ENCODE data around the gene P2RX3.
A peak's percentile ranks its signal among the peaks of the same experiment; 100 is the strongest.
"Not testable (repeated sequence)": the region's sequence is repeated elsewhere in the genome, so short reads cannot be mapped to it uniquely, and the experiment has no call there.

Gene P2RX3

DNA sequence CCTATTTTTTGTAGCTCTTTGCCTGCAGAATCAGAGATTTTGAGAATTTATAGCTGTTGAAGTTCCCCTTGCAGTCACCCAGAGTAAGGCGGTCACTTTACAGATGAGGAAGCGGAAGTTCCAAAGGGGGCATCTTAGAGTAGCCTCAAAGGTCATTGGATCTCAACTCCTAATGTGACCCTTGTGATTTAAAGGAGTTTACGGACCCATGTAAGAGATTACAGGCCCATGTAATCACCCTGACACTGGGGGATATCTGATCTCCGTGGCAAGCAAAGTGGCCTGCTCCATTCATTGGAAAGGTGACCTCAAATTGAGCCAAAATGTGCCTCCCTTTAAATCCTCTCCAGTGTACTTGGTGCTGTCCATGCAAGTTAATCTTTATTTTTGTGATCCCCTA is 15.7 kb downstream of the P2RX3 start:
- DNase-seq, result no peak

DNA sequence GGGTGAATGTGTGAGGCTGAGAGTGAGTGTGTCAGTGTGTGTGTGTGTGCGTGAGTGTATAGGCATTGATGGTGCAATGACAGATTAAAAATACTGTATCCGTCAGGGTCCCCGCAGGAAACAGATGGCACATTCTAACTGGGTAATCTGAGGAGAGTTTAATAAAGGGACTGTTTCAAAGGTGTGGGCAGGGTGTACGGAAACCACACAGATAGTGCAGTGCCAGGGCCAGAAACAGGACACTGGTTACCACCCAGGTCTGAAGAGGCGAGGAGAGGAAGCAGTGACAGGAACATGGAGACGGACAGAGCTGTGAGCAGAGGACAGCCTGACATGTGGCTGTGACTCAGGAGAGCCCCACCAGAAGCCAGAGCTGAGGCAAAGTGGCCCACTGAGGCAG is 16.5 kb downstream of the P2RX3 start:
- no peak for DNase-seq

DNA sequence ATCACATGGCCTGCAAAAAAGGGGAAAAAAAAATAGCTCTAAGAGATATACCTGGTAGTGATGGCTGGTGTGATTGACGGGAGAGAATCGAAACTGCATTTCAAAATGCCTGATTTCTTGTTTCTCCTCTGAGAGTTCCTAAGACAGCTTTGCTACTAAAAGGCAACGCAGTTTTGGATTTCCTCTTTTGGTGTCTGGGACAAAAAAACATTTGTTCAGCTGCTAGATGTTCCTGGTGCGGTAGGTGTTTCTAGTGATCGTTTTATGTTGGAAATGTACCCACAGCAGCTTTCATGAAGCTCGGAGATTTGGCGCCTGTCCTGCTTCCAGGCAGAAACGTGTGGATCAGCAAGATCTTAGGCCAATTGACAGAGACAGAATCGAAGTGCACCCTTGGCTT is 18.1 kb downstream of the P2RX3 start:
- no peak for DNase-seq

DNA sequence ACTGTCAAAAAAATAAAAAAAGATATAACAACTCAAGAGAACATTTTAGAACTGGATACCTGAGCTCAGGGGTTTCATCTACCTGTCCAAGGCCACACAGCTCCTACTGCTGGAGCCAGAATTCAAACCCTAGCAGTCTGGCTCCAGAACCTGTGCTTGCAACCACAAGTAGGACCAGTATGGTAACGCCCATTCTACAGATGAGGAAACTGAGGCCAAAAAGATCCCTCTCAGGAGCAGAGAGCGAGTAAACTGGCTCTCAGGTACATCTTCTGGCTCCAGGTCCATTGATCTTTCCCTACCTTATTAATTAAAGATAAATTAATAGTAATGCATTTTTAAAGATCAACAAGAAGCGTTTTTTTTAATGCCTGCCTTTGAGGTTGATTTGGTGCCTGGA is 19.2 kb downstream of the P2RX3 start:
- DNase-seq, result no peak

DNA sequence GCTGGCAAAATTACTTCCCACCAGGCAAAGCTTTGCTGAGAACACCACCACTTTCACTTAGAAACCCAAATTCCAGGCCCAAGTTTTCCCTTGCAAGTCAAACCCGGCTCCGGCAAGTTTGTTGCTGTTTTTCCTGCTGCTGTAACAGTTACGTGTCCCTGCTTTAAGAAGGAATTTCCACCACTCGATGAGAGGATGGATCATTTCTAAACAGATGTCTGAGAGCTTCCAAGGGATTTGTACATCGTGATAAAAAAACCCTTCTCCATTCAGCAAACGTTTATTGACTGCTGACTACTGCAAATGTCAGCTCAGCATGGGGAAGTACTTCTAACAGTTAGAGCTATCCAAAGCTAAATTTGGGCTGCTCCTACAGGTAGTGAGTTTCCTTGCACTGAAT is 19.7 kb downstream of the P2RX3 start:
- no peak for DNase-seq

DNA sequence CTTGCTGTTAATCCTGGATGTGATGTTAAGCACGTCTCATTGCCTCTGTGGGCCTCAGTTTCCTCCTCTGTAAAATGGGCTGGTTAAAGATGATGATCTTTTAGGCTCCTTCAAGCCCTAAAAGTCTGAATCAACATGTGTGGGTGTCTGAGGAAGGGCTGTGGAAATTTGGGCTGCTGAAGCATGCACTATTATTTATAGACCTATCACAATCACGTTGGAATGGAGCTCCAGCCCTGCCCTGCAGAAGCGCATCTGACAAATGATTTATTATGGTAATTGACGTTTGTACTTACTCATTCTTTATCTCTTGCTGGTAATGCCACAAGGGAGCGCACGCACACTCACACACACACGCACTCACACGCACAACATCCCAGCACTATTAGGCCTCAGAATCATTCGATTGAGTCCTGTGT is 20.4 kb downstream of the P2RX3 start:
- DNase-seq, result no peak

DNA sequence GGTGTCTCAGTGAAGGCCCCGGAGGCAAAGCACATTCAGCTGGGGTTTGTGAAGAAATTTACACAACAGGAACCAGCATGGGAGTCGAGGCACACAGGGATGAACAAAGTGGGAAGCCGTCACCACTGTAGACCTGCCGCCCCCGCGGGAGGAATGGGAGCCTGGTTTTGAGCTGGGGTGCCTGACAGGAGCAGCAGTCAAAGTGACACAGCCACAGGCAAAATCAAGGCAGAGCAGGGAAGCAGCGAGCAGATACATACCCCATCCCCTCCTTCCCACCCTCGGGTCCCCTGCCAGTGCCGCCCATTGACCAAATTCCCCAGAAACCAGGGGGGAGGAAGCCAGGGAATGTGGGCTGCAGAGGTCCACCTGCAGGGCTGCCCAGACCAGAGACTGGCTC is 20.8 kb downstream of the P2RX3 start:
- DNase-seq, result no peak

DNA sequence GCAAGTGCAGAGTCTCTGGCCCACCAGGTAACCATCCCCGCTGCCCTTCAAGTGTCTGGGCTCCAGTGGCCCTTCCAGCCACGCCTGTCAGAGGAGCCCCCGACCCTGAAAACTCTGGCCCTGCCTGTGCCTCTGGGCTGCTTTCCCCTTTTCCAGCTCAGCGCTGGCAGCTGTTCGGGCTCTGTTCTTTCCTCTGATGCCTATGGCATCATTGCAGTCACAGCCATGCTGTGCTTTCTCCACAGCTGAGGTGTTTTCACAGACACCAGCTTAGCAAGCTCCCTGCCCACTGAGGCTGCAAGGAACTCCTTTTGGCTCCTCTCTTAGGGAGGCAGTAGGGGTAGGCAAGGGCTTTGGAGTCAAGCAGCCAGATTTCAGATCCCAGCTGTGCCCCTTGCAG is 21.2 kb downstream of the P2RX3 start:
- no peak for DNase-seq

DNA sequence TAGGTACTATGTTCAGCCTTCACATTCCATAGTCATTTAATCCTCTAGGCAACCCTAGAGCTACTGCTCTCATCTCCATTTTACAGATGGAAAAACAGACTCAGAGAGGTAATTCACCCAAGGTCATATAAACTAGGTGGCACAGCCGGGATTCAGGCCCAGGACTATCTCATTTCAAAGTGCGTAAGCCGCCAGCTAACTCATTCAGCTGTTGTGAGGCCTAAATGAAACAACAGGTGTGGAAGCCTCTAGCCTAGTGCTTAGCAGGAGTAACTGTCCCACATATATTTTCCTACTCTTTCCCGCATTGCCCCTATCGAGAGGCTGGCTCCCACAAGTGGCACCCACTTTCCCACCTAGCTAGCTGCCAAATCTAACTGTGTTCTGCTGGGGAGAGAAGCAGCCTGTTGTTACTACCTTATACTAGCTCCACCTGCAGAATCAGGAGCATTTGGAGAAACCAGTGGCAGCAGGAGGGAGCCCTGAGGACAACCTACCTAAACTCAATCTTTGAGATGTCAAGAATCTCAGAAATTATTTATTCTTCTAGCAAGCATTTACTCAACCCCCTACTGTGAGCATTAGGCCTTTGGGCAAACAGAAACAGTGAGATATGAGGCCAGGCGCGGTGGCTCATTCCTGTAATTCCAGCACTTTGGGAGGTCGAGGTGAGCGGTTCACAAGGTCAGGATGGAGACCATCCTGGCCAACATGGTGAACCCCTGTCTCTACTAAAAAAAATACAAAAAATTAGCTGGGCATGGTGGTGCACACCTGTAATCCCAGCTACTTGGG is 21.9 kb downstream of the P2RX3 start:
- no peak for DNase-seq

DNA sequence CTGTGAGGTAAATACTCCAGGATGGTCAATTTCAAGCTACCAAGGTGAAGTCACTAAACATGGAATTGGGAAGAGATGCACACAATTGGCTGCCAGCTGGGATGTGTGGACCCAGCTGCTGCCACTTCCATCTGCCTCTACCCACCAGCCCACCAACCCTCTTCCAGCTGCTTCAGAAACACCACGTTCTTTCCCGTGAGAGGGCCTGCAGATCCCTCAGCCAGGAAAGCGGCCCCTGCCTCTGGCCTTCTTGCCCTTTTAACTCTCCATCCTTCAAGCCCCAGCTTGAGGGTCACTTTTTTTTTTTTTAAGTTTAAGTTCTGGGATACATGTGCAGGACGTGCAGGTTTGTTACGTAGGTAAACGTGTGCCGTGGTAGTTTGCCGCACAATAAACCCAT is 22.8 kb downstream of the P2RX3 start:
- DNase-seq, result no peak

DNA sequence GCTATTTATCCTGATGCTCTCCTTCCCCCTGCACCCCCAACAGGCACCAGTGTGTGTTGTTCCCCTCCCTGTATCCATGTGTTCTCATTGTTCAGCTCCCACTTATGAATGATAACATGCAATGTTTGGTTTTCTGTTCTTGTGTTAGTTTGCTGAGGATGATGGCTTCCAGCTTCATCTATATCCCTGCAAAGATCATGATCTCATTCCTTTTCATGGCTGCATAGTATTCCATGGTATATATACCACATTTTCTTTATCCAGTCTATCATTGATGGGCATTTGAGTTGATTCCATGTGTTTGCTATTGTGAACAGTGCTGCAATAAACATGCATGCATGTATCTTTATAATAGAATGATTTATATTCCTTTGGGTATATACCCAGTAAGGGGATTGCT is 23.3 kb downstream of the P2RX3 start:
- not testable (repeated sequence) for DNase-seq

DNA sequence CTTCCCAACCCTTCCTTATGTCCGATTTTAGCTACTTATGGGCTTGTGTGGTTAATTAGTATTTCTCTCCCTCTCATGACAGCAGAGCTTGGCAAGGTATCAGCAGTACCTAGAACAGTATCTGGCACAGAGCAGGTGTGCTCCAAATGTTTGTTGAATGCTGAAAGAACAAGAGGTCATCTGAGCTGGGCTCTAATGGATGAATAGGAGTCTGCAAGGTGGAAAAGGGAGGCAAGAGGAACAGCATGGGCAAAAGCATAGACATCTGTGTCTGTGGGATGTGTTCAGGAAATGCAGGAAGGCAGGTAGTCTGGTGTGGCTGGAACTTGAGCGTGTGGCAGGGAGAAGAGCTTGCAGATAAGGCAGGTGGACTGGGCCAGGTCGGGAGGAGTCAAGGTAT is 23.8 kb downstream of the P2RX3 start:
- no peak for DNase-seq

DNA sequence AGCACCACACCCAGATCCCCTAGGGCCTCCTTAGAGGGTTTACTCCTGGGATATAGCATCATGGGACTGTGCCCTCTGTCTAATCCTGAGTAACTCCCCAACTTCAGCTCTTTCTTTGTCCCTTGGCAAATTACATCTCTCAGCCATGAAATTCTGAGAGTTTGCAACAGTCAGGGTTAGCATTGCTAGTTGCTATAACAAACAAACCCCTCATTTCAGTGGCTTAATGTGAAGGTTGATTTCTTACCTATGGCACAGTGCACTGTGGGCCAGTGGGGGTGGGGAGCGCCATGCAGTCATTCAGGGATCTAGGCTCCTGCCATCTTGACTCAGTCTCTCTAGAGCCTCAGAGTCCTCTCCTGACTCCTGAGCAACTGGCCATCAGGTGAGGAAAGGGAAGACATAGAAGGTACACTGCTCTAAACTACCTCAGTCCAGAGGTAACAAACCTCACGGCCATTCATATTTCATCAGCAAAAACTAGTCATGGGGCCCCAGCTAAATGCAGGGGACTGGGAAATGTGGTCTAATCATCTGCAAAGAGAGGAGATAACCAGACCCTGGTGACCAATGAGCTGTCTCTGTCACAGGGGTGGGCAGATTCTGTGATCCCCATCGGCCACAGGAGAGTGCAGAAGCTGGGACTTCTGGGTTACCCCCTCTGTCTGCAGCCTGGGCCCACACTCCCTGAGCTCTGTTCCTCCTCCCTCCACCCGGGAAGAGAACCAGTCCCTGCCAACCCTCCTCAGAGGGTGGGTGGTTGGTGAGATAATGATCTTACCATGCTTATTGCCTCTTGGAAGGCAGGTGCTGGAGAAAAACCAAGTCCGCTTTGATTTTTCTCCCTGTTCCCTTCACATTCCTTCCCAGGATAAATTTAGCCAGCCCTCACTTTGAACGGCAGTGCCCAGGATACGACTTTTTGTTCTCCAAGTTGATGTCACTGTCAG is 25.3 kb downstream of the P2RX3 start:
- no peak for DNase-seq

DNA sequence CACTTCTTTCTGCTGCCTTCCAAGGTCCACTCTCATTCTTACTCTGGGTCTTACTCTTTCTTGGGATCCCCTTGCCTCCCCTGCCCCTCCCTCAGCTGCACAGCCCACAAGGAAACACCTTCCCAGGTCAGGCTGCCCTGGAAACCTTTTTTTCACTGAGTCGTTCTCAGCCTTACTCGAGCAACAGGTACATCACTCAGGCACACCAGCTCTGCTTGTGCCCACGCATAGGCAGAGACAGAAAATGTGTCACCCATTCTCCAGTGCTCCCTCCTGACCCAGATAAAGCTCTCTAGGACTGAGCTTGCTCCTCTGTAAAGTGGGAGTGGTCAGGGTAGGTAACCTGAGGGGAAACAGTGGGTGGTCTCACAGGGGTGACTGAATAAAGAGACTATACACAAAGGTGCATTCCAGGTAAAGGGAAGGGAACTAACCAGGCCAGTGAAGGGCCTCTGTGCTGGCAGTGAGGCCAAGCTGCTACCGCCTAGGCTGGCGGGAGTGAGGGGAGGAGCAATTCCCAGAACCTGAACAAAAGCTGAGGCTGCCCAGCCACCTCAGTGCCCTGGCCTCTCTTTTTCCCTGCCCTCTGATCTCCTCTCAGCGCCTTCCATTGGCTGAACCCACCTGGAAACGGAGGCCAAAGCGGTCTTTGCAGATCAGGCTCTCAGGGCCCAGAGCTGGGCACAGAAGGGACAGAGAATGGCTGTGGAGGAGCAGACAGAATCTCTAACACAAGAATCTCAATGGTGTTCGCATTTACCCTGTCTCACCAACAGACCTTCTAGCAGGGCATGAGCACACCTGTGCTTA is 26.9 kb downstream of the P2RX3 start:
- DNase-seq, result no peak

DNA sequence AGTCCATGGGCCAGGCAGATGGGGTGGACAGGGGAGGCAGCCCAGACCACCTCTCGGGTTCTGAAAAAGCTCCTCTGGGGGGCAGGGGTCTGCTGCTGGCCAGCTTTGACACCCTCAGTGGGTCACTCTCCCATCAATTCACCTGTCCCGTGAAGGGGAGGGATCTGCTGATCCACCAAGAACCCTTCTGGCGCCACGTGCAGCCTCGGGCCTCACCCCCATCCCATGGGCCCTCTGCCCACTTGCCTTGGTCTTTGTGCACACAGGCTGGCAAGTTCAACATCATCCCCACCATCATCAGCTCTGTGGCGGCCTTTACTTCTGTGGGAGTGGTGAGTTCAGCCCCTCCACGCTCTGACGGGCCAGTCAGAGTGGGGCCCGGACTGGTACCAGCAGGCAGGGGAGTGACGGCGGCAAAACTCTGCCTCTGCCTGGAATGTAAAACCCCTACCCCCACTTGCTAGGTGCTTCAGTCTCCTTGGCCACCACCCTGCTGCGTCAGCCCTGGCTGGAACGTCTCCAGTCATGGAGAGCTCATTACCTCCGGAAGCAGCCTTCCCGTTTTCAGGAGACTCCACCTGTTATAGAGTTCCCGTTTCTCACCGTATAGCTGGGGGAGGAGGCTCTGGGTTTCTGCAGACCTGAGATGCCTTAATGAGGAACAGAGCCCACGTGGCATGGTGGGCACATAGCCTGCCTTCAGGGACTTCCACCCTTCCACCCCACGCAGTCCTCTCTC is 30.1 kb downstream of the P2RX3 start:
- DNase-seq, result no peak

DNA sequence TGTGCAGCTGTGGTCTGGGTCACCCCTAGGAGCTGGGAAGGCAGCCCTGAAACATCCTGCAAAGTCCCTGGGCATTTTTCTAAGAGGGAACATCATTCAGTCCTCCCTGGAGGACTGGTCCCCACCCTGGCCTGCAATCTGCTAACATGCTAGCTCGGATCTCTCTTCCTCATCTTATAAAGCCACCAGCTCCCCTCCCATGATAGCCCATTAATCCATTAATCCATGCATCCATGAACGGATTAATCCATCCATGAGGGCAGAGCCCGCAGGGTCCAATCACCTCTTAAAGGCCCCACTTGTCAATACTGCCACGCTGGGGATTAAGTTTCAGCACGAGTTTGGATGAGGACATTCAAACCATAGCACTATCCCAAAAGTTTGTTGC is 30.7 kb downstream of the P2RX3 start:
- DNase-seq, result no peak

DNA sequence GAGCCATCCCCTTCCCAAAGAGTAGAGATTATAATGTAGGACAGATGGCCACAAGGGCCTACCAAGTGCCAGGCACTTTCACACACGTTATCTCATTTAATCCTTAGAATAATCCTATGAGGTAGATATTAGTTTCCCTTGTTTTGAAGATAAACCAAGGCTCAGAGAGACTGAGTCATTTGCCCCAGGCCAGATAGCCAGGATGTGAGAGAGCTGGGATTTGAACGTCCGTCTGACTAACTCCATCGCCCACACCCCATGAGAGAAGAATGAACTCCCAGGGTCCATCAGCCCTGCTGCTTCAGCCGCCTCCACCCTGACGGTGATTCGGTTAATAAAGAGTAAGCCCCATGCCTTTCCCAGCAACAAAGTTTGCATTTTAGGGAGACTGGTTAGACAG is 32.1 kb downstream of the P2RX3 start:
- peak; percentile 91 for DNase-seq

DNA sequence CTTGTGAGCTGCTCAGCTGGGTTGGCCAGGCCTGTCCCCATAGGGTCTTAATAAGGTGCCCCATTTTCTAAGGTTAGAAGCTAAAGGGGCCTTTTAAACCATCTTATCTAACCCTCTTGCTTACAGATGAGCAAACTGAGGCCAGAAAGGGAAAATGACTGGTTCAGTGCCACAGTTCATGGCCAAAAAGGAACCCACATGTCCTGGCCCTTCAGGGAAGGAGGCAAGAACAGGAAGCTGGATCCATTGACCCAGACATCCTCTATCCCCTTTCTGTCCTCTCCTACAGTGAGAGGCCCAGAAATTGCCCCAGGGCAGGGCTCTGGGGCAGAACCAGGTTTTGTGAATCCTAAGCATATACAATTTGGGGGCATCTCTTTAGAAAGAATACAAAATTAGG is 32.8 kb downstream of the P2RX3 start:
- DNase-seq, result no peak

DNA sequence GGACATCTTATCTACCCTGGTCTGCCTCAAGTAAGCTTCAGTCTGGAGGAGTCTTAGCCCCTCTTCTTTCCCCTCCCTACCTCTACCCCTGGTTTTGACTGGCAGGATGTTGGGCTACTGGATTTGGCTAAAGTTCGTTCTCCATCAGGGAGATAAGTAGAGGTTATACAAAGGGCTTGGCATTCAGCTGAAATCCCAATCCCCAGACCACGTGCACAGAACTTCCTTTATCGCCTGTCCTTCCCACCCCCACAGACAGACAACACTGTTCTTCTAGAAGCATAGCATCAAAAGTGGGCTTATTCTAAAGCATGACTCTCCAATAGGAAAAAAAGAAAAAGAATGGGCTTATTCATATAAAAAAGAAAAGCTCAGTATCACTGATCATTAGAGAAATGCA is 35.0 kb downstream of the P2RX3 start:
- no peak for DNase-seq

DNA sequence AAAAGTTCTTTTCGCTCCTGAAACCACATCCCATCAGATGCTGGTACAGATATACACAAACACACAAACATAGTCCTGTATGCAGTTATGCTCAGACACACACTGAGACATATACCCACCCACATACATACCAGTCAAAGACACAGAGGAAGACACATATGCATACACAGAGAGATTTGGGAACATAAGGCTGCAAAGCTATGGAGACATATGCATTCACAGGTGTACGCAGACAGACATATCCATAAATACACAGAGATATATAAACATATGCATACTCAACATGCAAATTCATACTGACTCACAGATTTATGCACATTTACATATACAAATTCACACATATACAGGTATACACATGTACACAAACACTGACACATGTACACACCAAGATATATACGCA is 36.8 kb downstream of the P2RX3 start:
- DNase-seq, result no peak

DNA sequence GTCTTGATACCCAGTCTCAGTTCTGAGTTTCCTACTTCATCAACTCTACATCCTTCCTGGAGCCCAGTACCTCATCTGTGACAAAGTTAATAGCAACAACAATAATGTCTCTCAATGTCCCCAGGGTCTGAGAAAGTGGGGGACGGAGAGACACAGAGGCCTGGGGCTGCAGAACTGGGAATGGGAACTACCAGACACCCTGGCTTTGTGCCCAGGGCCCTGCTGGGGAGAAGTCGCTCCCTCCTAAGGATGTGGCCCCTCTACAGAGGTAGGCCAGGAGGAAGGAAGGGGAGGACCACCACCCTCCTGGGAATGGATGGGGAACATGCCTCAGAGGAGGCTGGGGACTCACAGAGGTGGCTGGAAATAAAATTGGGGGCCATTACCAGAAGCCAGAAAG is 37.3 kb downstream of the P2RX3 start:
- no peak for DNase-seq
